HG03565 (cell line): Measurements from ENCODE around the gene ADAM30.

Experiments
- ATAC-seq: cut with Tn5 transposase; IDR thresholded peaks from one replicate; pipeline ENCODE4 v1.9.1; 2021; ENCODE audit warnings: mild to moderate bottlenecking, moderate library complexity; ENCODE audit not compliant: unreplicated experiment

The ADAM30 gene

GRCh38 chr1:119909890-119910596 is 13.7 kb upstream of the ADAM30 start:
- ATAC-seq, result no peak

GRCh38 chr1:119908661-119909060 is 12.3 kb upstream of the ADAM30 start:
- ATAC-seq, result no peak

GRCh38 chr1:119906927-119907652 is 10.8 kb upstream of the ADAM30 start:
- no peak for ATAC-seq

- ATAC-seq, result no peak
Measured at GRCh38 chr1:119903443-119903835, 7.1 kb upstream of the ADAM30 start.

- ATAC-seq, result no peak
Measured at GRCh38 chr1:119902775-119903442, 6.6 kb upstream of the ADAM30 start.

- ATAC-seq, result no peak
Measured at GRCh38 chr1:119898981-119899720, 2.8 kb upstream of the ADAM30 start.

- ATAC-seq, result no peak
Measured at GRCh38 chr1:119898530-119898929, 2.2 kb upstream of the ADAM30 start.

GRCh38 chr1:119895102-119895501 is 1.2 kb downstream of the ADAM30 start:
- ATAC-seq, result no peak

GRCh38 chr1:119893827-119894700 is 2.3 kb downstream of the ADAM30 start:
- ATAC-seq, result no peak

GRCh38 chr1:119893238-119893791 is 3.0 kb downstream of the ADAM30 start:
- ATAC-seq, result no peak

GRCh38 chr1:119891386-119891785 is 4.9 kb downstream of the ADAM30 start:
- ATAC-seq, result no peak

- no peak for ATAC-seq
Measured at GRCh38 chr1:119888476-119888875, 7.8 kb downstream of the ADAM30 start.

- no peak for ATAC-seq
Measured at GRCh38 chr1:119887427-119887826, 8.9 kb downstream of the ADAM30 start.

- no peak for ATAC-seq
Measured at GRCh38 chr1:119885903-119886783, 10.2 kb downstream of the ADAM30 start.

- ATAC-seq, result no peak
Measured at GRCh38 chr1:119884711-119885110, 11.6 kb downstream of the ADAM30 start.

- no peak for ATAC-seq
Measured at GRCh38 chr1:119883826-119884225, 12.5 kb downstream of the ADAM30 start.

GRCh38 chr1:119882132-119883049 is 13.9 kb downstream of the ADAM30 start:
- ATAC-seq, result no peak
